Glomerular visceral epithelial cell (primary cell): ENCODE measurements around the gene TMED6.
"Not testable (repeated sequence)": the region's sequence is repeated elsewhere in the genome, so short reads cannot be mapped to it uniquely, and the experiment has no call there.

ENCODE experiments used
- DNase-seq: peaks from one replicate; pipeline ENCODE4 v3.0.0-alpha.2; 2016; ENCODE audit errors: extremely low spot score

Gene TMED6

DNA sequence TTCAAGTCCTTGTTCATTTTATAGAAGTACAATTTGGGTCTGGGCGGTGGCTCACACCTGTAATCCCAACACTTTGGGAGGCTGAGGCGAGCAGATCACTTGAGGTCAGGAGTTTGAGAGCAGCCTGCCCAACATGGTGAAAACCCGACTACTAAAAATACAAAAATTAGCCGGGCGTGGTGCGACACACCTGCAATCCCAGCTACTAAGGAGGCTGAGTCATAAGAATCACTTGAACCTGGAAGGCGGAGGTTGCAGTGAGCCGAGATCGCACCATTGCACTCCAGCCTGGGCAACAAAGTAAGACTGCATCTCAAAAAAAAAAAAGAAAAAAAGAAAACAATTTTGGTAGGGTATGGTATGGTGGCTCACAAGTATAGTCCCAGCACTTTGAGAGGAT is 8.5 kb upstream of the TMED6 start:
- not testable (repeated sequence) for DNase-seq

DNA sequence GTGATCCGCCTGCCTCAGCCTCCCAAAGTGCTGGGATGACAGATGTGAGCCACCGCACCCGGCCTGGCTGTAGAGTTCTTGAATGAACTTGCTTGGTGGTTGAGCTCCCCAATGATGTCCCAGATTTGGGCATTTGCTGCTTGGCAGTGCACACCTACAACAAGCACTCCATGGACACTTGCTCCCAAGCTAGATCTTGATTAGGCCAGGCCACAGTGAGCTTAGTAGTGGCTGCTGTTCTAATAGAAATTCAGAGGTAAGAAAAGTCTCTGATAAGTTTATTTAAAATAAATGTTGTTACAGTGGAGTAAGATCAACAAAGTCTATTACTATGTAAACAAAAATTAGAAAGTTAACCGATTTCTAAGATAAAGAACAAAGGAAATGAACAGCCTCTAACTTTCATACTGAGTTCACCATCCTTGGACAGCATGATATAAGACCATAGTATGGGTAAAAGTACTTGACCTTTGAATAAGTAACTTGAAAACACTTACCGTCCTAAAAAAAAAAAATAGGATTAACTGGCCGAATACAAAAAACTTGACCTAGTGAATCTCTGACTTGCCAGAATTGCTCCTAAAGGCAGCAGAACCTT is 951 bp downstream of the TMED6 start:
- no peak for DNase-seq

DNA sequence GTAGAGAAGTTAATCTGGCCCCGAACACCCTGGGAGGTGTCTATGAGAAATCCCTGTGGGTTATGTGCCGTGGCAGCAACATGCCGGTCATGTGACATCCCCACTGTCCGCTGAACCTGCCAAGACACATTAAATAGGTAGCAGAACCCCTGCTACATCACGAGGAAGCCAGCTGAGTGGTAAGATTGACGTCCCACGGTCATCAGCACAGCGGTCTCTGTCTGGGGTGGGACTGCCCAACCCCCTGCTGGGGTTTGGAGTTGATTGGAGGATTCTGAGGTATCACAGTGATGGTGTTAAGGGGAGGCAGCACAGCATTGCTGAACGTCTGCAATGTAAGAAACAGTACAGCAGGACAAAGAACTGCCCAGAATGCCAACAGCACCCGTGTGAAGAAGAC is 2.0 kb downstream of the TMED6 start:
- no peak for DNase-seq

DNA sequence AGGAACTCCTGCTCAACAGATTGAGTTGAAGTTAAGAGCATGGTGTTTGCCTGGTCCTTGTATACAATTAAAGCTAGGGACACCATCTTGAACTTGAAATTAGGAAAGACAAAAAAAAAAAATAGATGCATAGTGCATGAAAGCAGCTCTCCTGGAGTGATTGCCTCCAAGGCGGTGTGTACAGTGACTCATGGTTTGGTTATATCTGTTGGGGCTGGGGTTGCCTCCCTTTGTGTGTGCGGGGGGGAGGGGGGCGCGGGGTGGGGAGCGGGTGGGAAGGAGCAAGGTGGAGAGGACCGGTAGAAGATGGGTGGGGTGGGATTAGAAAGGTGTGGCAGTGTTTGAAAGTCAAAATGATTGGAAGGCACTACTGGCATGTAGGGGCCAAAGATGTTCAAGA is 3.4 kb downstream of the TMED6 start:
- no peak for DNase-seq

DNA sequence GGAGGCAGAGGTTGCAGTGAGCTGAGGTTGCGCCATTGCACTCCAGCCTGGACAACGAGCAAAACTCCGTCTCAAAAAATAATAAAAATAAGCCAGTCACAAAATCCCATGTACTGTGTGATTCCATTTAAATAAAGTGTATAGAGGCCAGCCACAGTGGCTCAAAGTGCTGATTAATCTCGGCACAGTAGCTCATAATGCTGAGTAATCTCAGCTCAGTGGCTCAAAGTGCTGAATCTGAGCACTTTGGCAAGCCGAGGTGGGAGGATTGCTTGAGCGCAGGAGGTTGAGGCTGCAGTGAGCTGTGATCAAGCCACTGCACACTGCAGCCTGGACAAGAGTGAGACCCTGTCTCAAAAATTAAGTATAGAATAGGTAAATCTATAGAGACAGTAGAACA is 4.9 kb downstream of the TMED6 start:
- no peak for DNase-seq

DNA sequence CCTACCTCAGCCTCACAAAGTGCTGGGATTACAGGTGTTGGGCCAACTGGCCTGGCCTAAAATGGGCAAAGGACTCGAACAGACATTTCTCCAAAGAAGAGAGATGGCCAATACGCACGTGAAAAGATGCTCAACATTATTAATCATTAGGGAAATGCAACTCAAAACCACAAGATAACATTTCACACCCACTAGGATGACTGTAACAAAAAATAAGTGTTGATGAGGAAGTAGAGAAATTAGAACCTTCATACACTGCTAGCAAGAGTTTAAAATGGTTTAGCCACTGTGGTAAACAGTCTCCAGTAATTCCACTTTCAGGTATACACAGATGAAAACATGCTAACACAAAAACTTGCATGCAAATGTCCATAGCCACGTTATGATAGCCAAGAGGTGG is 5.7 kb downstream of the TMED6 start:
- DNase-seq = no peak

DNA sequence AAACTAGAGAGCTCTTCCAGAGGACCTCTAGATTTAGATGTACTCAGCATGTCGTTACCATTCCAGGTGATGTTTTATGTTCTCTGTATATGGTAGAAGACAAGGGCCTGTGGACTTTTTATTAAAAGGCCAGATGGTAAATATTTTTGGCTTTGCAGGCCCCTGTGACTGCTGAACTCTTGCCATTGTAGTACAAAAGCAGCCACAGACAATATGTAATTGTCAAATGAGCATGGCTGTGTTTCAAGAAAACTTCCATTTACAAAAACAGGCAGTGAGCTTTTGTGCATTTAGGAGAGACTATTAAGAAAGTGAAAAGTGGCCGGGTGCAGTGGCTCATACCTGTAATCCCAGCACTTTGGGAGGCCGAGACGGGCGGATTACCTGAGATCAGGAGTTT is 7.4 kb downstream of the TMED6 start:
- no peak for DNase-seq

DNA sequence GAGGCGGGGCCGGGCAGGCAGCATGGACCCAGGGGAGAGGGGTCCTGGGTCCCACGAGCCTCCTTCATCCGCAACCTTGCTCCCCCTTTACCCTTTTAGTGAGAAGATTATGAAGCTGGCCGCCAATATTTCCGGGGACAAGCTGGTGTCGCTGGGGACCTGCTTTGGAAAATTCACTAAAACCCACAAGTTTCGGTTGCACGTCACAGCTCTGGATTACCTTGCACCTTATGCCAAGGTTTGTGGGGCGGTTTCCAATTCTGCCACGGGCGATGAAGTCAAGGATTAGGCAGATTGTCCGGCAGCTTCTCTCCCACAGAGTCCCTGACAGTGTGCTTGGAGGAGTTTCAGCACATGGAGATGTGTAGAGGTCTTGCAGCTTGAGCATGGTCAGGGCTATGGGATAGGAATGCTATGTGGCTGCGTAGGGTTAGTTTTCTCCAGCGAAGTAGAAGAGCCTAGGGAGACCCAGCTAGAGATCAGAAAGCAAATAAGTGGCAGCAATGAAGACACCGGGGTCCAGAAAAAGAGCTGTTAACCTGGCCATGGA is 11.4 kb downstream of the TMED6 start:
- no peak for DNase-seq

DNA sequence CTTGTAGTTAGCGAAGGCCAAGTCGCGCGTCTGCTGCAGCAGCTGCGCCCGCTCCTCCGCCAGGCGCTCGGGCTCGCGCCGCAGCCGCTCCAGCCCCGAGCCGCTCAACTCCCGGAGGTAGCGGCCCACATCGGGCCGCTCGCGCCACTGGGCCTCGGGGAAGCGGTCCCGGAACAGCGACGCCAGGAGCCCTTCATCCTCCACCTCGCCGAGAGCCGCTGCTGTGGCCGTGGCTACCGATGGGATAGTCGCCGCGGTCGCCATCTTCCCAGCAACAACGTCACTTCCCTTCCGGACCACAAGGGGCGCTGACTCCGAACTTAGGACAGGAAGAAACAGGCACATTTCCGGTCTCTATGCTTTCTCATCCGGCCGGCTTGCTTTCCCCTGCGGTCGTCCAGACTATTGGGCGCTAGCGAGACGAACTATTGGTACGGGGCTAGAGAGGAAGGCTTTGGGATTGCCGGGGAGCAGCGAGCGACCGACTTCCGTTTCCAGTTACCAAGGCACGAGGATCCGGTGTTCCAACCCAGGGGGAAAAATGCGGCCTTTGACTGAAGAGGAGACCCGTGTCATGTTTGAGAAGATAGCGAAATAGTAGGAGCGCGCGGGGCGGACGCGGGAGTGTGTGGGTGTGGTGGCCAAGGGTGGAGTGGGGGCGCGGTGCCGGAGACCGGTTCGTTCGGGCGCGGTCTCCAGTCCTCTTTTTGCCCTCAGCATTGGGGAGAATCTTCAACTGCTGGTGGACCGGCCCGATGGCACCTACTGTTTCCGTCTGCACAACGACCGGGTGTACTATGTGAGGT is 12.1 kb downstream of the TMED6 start, which contains the start of the genes COG8 and NIP7:
Gene COG8, minus strand, starts transcription at position 276 of the 806 bp plus-strand sequence. Its CDS starts 12 bp downstream, at position 264.
Gene NIP7, plus strand, starts transcription at position 484 of the 806 bp plus-strand sequence. Its CDS starts 58 bp downstream, at position 542.
- peak; percentile 97 for DNase-seq

DNA sequence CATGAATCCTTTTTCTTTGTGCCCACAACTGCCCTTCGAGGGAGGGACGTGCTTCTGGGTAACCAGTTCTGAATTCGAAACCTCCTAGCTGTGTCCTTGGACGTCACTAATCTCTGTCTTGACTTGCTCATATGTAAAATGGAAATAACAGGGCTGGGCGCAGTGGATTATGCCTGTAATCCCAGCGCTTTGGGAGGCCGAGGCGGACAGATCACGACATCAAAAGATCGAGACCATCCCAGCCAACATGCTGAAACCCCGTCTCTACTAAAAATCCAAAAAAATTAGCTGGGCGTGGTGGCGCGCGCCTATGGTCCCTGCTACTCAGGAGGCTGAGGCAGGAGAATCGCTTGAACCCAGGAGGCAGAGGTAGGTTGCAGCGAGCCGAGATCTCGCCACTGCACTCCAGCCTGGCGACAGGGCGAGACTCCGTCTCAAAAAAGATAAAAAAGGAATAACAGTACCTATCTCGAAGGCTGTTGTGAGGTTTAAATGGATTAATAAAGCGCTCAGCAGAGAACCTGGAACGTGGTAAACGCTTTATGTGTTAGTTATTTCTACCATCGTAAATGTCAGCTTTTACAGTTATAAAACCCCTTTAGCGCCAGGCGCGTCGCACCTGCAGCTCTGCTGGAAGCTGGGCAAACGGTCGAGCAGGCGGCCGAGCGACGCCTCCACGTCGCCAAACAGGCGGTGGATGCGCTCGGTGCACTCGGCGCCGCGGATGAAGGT is 12.9 kb downstream of the TMED6 start:
- DNase-seq = no peak

DNA sequence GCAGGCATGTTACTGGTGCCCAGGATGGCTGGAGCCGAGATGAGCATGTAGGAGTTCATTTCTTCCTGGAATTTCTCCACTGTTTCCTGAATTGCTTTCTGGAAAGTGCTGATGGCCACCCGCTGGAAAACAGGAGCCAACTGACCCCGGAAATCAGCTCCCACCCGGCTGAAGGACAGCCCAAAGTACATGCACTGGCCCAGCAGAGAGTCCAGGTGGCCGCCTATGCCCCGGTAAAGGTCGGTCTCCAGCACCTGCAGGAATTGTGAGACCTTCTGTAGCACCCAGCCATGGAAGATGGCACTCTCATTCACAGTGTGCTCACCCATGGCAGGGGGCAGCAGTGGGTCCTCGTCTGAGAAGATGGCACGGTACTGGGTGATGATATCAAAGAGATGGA is 16.9 kb downstream of the TMED6 start:
- no peak for DNase-seq

DNA sequence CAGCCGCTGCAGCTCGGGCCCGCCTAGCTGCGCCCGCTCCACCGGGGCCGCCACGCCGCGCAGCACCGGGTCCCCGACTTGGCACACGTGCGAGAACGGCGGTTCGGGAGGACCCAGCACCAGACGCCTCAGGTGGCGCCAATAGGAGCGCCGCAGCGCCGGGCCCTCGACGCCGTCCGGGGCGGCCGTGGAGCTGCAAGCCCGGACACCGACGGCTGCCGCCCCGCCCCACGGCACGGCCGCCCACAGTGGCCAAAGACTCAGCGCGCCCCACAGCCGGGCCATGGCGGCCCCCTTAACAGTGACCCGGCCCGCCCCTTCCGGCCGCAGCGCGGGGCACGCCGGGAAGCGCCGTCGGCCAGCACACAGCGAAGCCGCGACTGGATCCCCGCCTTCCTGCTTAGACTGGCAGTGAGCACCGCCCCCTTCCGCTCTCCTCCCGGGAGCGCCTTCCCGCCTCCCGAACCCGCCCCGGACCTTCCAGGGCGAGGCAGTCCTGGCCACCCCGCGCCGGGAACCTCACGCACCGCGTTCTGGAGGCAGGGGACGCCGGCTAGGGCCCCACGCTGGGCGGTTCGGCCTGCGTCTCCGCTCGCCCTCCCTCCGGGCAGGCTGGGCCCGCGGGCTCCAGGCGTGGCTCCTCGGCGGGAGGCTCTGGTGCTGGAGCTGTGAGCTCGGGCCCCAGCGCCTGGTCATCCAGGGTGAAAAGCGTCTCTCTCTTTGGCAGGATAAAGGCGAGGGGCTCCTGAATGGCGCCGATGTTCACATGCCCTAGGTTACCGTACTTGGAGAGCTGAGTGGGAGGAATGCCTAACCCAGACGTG is 21.1 kb downstream of the TMED6 start, which contains the start of gene PDF:
Gene PDF, minus strand, starts transcription at position 303 of the 824 bp plus-strand sequence. Its CDS starts 18 bp downstream, at position 285.
- DNase-seq = peak; percentile 92

DNA sequence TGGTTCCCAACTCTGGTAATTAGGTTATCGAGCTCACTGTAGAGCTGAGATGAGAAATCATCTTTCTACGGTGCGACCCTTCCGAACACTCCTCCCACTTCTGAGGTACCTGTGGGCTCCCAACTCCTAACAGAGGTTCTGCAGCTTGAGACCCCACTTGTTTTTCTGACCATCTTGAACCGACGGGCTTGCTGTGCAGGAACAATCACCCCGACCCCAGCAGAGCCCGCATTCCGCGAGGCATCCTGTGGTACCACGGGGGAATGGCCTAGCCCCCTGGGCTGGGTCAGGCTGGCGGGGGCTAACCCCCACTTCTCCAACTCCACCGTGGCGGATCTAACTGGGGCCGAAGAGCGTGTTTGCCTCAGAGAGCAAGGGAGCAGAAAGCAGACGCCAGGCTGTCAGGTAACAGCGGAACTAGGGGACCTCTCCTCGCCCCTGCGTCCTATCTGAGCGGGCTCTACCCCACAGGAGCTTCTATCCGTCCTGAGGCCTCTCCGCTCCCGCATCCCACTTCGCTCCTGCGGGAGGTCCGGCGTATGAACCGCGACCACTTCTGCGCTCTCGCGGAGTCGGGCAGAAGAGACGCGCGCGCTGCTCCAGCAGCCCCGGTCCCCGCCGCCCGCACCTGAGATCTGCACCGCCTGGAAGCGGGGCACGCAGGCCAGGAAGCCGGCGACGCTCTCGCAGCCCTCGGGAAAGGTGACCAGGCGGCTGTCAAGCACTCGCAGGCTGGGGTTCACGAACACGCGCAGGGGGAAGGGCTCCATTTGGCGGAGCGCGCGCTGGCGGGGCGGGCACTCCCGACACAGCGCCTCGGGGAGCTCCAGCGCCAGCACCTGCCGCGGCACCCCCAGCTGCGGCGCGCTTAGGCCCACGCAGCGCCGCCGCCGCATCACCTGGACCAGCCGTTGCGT is 22.0 kb downstream of the TMED6 start:
- DNase-seq = peak; percentile 28

DNA sequence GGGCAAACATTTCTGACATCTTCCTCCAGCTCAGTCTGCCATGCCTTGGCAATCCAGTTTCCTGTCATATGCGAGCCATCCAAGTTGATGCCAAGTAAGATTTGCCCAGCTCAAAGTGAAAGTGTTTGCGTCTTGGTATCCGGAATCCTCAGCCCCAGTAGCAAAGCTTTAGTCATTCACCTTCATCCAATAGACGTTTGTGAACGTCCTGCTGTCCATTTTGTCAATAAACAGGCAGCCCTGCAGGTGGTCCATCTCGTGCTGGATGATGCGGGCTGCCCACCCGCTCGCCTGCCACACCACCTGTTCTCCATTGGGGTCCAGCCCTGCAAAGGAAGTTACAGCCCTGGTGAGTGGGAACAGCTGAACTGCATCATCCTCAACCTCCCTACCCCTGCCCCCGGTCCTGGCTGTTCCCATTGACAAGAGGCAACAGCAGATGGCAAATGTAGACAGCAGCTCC is 22.7 kb downstream of the TMED6 start:
- DNase-seq = peak; percentile 60

DNA sequence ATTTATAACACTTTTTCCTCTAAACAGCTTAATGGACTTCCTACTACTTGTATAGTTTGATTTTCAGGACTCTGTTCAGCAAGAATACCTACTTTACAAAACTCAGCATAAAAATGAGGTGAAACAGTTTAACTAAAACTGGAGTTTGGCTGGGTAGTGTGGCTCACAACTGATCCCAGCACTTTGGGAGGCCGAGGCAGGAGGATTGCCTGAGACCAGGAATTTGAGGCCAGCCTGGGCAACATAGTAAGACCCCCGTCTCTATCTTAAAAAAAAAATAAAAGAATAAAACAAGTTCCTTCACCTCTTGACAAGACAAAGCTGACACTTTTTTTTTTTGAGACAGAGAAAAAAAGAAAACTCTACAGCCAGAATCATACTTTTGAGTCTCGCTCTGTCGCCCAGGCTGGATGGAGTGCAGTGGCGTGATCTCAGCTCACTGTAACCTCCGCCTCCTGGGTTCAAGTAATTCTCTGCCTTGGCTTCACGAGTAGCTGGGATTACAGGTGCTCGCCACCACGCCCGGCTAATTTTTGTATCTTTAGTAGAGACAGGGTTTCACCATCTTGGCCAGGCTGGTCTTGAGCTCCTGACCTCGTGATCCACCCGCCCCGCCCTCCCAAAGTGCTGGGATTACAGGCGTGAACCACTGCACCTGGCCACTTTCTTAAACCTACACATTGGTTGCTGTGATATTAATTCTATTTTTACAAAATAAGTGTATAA is 23.8 kb downstream of the TMED6 start:
- no peak for DNase-seq

DNA sequence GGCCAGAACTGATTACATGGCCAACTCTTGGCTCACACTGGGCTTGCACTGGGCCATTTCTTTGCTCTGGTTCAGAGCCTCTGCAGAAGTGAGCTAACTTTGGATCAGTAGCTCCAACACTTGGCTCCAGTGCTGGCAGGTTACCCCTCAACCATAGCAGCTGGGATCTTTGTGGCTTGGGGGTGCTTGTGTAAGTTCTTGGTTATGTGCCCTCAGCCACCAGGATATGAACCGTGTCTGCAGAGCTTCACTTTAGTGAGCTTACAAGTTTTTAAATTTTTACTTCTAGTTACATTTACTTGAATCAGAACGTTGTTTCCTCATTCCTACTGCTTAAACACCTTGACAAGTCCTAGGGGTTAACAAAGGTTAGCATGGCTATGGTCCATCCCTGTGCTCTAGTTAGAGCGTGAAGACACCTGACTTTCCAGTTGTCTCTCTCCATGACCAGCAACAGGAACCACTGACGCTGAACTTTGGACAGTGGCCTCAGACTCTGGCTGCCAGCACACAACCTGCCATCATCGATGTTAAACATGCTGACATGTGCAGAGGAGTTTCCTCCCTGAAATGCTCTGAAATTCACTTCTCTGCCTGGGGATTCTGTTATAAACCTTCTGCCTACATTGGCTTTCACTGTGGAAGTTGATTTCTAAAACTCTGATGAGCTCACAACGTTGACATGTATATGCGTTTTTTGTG is 25.3 kb downstream of the TMED6 start:
- DNase-seq = peak; percentile 19

DNA sequence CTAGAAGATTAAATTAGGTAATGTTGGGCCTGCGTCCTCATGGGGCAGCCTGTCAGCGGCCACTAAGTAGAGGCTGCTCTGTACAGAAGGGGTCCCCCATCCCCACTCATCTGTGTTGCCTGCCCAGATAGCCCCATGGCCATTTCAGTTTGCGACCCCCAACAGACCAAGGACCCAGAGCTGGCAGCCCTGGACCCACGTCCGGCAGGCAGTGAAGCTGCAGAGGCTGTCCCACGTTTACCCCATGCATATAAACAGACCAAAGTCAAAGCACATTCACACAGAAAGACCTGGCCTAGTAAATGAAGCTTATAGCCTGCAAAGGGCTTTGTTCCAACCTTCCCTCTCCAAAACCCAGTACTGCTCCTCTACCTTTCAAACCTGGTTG is 25.8 kb downstream of the TMED6 start:
- DNase-seq = no peak

DNA sequence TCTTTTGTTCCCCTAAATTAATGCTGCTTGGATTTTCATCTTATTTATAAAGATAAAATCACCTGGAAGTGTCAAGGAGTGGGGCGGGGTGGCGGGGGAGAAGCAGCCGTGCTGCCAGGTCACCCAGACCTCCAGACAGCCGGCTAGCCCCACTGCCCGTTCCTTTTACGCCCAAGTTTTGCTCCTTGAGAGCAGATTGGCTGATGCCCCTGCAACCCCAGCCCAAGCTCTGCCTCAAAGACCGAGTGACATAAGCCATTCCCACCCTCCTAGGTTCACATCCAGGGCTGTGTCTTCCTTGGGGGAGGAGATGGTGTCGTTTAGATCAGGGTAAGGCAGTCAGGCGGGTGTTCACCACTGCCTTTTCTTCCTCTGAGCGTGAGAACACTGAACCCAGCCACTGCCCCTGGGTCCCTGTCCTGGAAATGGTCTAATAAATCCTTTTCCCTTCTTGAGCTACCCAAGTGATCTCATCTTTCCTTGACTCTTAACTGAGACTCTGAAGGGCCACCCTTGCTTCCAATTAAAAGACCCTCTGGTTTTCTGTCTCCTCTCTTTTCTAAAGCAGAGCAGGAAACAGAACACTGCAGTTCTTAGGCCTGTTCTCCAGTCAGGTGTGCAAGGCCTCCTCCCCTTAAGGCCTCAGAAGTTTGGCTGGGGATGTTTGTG is 26.9 kb downstream of the TMED6 start:
- DNase-seq = no peak
